HCT116 (cell line): ENCODE results near the gene EARS2. TPM values are rescaled to one million over a fixed set of nuclear protein-coding genes. Genes with fewer than 3 reads are reported as not detected.

Experiments
- ATAC-seq: fragments of 200-7000 bp; cut with Tn5 transposase; 2 replicates; pipeline ENCODE4 v1.9.1; 2020; ENCODE audit warnings: mild to moderate bottlenecking, moderate library complexity
- BruUV-seq: library from RNA; stranded (reverse); fragments of 400-500 nt; replicated peaks from 2 replicates; lab custom pipeline; 2021; lab: Mats Ljungman, UMichigan
- CTCF ChIA-PET: fragments of 300-600 bp; sonication (Branson Sonifier 250); formaldehyde crosslinking; loops from one replicate; lab custom pipeline; 2021; ENCODE audit warnings: antibody characterized with exemption; lab: Charles Lee
- POLR2A ChIA-PET: fragments of 300-600, 350-600 bp; sonication (Branson Sonifier 250); formaldehyde crosslinking; loops from one replicate; lab custom pipeline; 2021; ENCODE audit warnings: antibody characterized with exemption; lab: Charles Lee
- RAD21 ChIA-PET, 2 experiments: fragments of 300-600 bp; sonication (Branson Sonifier 250); formaldehyde crosslinking; loops; one replicate each; lab custom pipeline; 2023; ENCODE audit warnings: low total read pairs in 2 of 2; ENCODE audit not compliant: uncharacterized antibody in 2 of 2, unreplicated experiment in 2 of 2, low non-redundant PET in 1 of 2; lab: Charles Lee
- DNase-seq: peaks from one replicate; pipeline ENCODE4 v3.0.0-alpha.2; 2010; ENCODE audit warnings: low read depth, low spot score
- H2AFZ ChIP-seq: fragments of 200-600 bp; shearing (Covaris generic), sonication (generic); 2 replicates; pipeline ENCODE4 v1.6.1; 2017; ENCODE audit warnings: low read depth, mixed run types, mixed read lengths, antibody characterized with exemption, low read length; ENCODE audit not compliant: poor library complexity, severe bottlenecking
- H3K27ac ChIP-seq: 2 replicates; pipeline ENCODE4 v1.5.1; 2012; ENCODE audit warnings: low read depth, low read length
- H3K27me3 ChIP-seq: fragments of 200-600 bp; sonication (generic); 2 replicates; pipeline ENCODE4 v1.6.1; 2016; ENCODE audit warnings: mixed run types, low read length, mixed read lengths; ENCODE audit not compliant: insufficient read depth
- H3K36me3 ChIP-seq, 2 experiments: fragments of 200-500 bp in 1 of 2; fragments of 200-600 bp in 1 of 2; sonication (Bioruptor generic) in 1 of 2; sonication (generic) in 1 of 2; 2 replicates each; pipeline versions ENCODE4 v1.5.1 to v1.6.1; 2014 to 2016; ENCODE audit warnings: low read length in 2 of 2, inconsistent platforms in 1 of 2, mixed read lengths in 1 of 2, mixed run types in 1 of 2; ENCODE audit not compliant: insufficient read depth in 2 of 2, control insufficient read depth in 1 of 2
- H3K4me1 ChIP-seq, 2 experiments: fragments of 200-600 bp in 1 of 2; sonication (generic) in 1 of 2; 2 replicates each; pipeline versions ENCODE4 v1.5.1 to v1.6.1; 2012 to 2017; ENCODE audit warnings: low read length in 2 of 2, inconsistent platforms in 1 of 2, mild to moderate bottlenecking in 1 of 2, mixed read lengths in 1 of 2, mixed run types in 1 of 2, moderate library complexity in 1 of 2; ENCODE audit not compliant: insufficient read depth in 2 of 2, control insufficient read depth in 1 of 2
- H3K4me2 ChIP-seq: fragments of 200-600 bp; sonication (generic); 2 replicates; pipeline ENCODE4 v1.6.1; 2017; ENCODE audit warnings: mixed run types, low read length, mixed read lengths
- H3K4me3 ChIP-seq, 2 experiments: fragments of 200-600 bp in 1 of 2; sonication (generic) in 1 of 2; replicated peaks in 1 of 2; 2 replicates each; pipeline ENCODE4 v1.5.1; 2011 to 2016; ENCODE audit warnings: low read length in 2 of 2, control low read depth in 1 of 2, low read depth in 1 of 2, mild to moderate bottlenecking in 1 of 2, mixed read lengths in 1 of 2, mixed run types in 1 of 2
- H3K79me2 ChIP-seq: fragments of 200-600 bp; sonication (generic); 2 replicates; pipeline ENCODE4 v1.6.1; 2017; ENCODE audit warnings: mild to moderate bottlenecking, mixed run types, low read length, moderate library complexity, mixed read lengths; ENCODE audit not compliant: insufficient read depth
- H3K9ac ChIP-seq: fragments of 200-600 bp; sonication (generic); 2 replicates; pipeline ENCODE4 v1.6.1; 2016; ENCODE audit warnings: low read length, mixed read lengths
- H3K9me2 ChIP-seq: fragments of 200-600 bp; sonication (generic), shearing (Covaris generic); 2 replicates; pipeline ENCODE4 v1.6.1; 2017; ENCODE audit warnings: mixed run types, mild to moderate bottlenecking, moderate library complexity; ENCODE audit not compliant: insufficient read depth
- H3K9me3 ChIP-seq, 2 experiments: fragments of 200-500 bp in 1 of 2; fragments of 200-600 bp in 1 of 2; sonication (Bioruptor generic) in 1 of 2; sonication (generic) in 1 of 2; 2 replicates each; pipeline ENCODE4 v1.6.1; 2014 to 2017; ENCODE audit warnings: low read length in 2 of 2, mixed read lengths in 2 of 2, inconsistent platforms in 1 of 2, low read depth in 1 of 2, mild to moderate bottlenecking in 1 of 2, mixed run types in 1 of 2, moderate library complexity in 1 of 2; ENCODE audit not compliant: control insufficient read depth in 1 of 2, insufficient read depth in 1 of 2
- H4K20me1 ChIP-seq: fragments of 200-600 bp; sonication (generic), shearing (Covaris generic); 2 replicates; pipeline ENCODE4 v1.6.1; 2017; ENCODE audit warnings: mixed run types, mild to moderate bottlenecking, moderate library complexity; ENCODE audit not compliant: insufficient read depth
- CBX3 ChIP-seq: IDR thresholded peaks from 2 replicates; pipeline ENCODE4 v1.6.1; 2012; ENCODE audit warnings: low read depth
- CEBPB ChIP-seq: IDR thresholded peaks from 2 replicates; pipeline ENCODE4 v1.6.1; 2012; ENCODE audit warnings: low read depth
- CTCF ChIP-seq, 3 experiments: fragments of 200-600 bp in 1 of 3; sonication (generic) in 1 of 3; IDR thresholded peaks in 2 of 3; conservative IDR thresholded peaks in 1 of 3; 2 replicates each; pipeline ENCODE4 v1.5.1; 2012 to 2017; ENCODE audit warnings: low read depth in 2 of 3, low read length in 2 of 3, antibody characterized with exemption in 1 of 3, borderline replicate concordance in 1 of 3, control low read depth in 1 of 3, mild to moderate bottlenecking in 1 of 3, mixed read lengths in 1 of 3, mixed run types in 1 of 3, moderate library complexity in 1 of 3; ENCODE audit not compliant: insufficient read depth in 1 of 3
- EGR1 ChIP-seq: IDR thresholded peaks from 2 replicates; pipeline ENCODE4 v1.6.1; 2012; ENCODE audit warnings: low read depth
- ELF1 ChIP-seq: IDR thresholded peaks from 2 replicates; pipeline ENCODE4 v1.6.1; 2012; ENCODE audit warnings: low read depth, borderline replicate concordance
- EZH2 ChIP-seq: fragments of 200-600 bp; sonication (generic); IDR thresholded peaks from 2 replicates; pipeline ENCODE4 v1.6.1; 2017; ENCODE audit warnings: antibody characterized with exemption, mixed run types
- EZH2phosphoT487 ChIP-seq: fragments of 200-600 bp; IDR thresholded peaks from 2 replicates; pipeline ENCODE4 v1.6.1; 2018; ENCODE audit warnings: antibody characterized with exemption, borderline replicate concordance
- FOSL1 ChIP-seq: IDR thresholded peaks from 2 replicates; pipeline ENCODE4 v1.6.1; 2012; ENCODE audit warnings: low read depth
- MAX ChIP-seq: IDR thresholded peaks from 2 replicates; pipeline ENCODE4 v1.6.1; 2012
- POLR2A ChIP-seq: IDR thresholded peaks from 2 replicates; pipeline ENCODE4 v1.7.0; 2011; ENCODE audit warnings: borderline replicate concordance; ENCODE audit not compliant: insufficient read depth, insufficient read length; ENCODE audit errors: extremely low read depth
- POLR2AphosphoS5 ChIP-seq: IDR thresholded peaks from 2 replicates; pipeline ENCODE4 v1.6.1; 2011; ENCODE audit warnings: mild to moderate bottlenecking, low read depth, low read length, moderate library complexity
- RAD21 ChIP-seq: IDR thresholded peaks from 2 replicates; pipeline ENCODE4 v1.6.1; 2012; ENCODE audit warnings: low read depth, mild to moderate bottlenecking
- TCF7L2 ChIP-seq: IDR thresholded peaks from 2 replicates; pipeline ENCODE4 v1.7.0; 2011; ENCODE audit warnings: borderline replicate concordance, inconsistent platforms; ENCODE audit not compliant: insufficient read depth, insufficient read length; ENCODE audit errors: extremely low read depth
- YY1 ChIP-seq: IDR thresholded peaks from 2 replicates; pipeline ENCODE4 v1.6.1; 2011; ENCODE audit warnings: low read length, low read depth, moderate library complexity, mild to moderate bottlenecking; ENCODE audit not compliant: insufficient replicate concordance; ENCODE audit errors: extremely low read depth
- ZFX ChIP-seq: fragments of 450-650 bp; IDR thresholded peaks from 2 replicates; pipeline ENCODE4 v1.6.1; 2017
- ZNF274 ChIP-seq: fragments of 200-500 bp; sonication (Bioruptor generic); IDR thresholded peaks from 2 replicates; pipeline ENCODE4 v1.6.1; 2014; ENCODE audit warnings: mild to moderate bottlenecking, low read depth, low read length, inconsistent platforms
- intact Hi-C: fragments of 100-400 bp; cut with micrococcal nuclease; formaldehyde crosslinking; loops from 2 replicates; pipeline ENCODE4 v1.10.0; 2022
- total RNA-seq: library from RNA; stranded (reverse); gene quantifications from one replicate; pipeline ENCODE4 v1.2.1, GENCODE V29; 2021; ENCODE audit not compliant: unreplicated experiment
- TF ChIP-seq, protein P1 (sequence below): IDR thresholded peaks from 2 replicates; pipeline ENCODE4 v1.6.1; 2012; ENCODE audit warnings: low read depth

The EARS2 gene
- total RNA-seq, 1 experiment from 2014 or later = 35.6 TPM

DNA sequence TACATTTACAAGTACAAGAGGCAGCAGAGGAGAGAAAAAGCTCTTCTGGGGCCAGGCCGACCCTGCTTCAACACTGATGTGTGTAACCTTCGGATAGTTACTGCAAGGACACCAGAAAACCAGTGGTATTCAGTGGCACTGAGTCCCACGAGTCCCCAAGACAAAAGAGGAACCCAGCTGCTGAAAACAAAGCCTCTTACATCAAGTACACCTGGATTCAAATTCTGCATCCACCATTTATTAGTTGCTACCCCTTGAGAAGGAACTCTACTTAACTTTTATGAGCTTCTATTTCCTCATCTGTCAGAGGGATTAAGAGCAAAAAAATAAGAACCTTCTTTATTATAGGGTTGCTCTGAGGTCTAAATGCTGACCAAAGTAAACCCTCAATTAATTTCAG, 2.6 kb downstream of the EARS2 start:
- BruUV-seq = no TSS peak
- no peak for ATAC-seq
- H3K9me3 ChIP-seq = no peaks in the 10 kb centered on the region
- peaks cover 56% of the 10 kb centered on the region for H3K79me2 ChIP-seq
- no peak overlapping the region for H3K9ac ChIP-seq
- no peak overlapping the region for H3K27ac ChIP-seq
- POLR2A ChIA-PET = no interaction called here
- RAD21 ChIA-PET = no interaction called here
- TF ChIP-seq ELF1 = no peak
- TF ChIP-seq POLR2A = no peak
- TF ChIP-seq CEBPB = no peak
- no peak overlapping the region for H3K4me2 ChIP-seq
- H3K36me3 ChIP-seq = peaks cover 28 to 32% of the 10 kb centered on the region in 2 experiments
- no peak overlapping the region for H2AFZ ChIP-seq
- intact Hi-C loops = loop anchor here (10.0 kb wide), 1 partner anchor 980 kb away; the partner anchor contains the start of gene RBBP6
- no peak for DNase-seq
- H3K27me3 ChIP-seq = no peaks in the 10 kb centered on the region
- peaks cover 9 to 20% of the 10 kb centered on the region in 2 experiments for H3K4me1 ChIP-seq
- no peak overlapping the region for H3K4me3 ChIP-seq
- no peaks in the 10 kb centered on the region for H3K9me2 ChIP-seq
- CTCF ChIA-PET = no interaction called here
- no peaks in the 10 kb centered on the region for H4K20me1 ChIP-seq

GRCh38 chr16:23552161-23552560, 5.0 kb downstream of the EARS2 start:
- intact Hi-C loops = loop anchor here (10.0 kb wide), 1 partner anchor 983 kb away; the partner anchor contains the start of gene RBBP6
- ChIA-PET POLR2A (no interaction called here), CTCF (no interaction called here), RAD21 (no interaction called here)
- Histone ChIP-seq H3K4me2 (no peak overlapping the region), H3K9me2 (no peaks in the 10 kb centered on the region), H2AFZ (no peak overlapping the region), H3K9ac (no peak overlapping the region), H3K27ac (no peak overlapping the region), H3K79me2 (peaks cover 40% of the 10 kb centered on the region), H3K36me3 (peaks cover 34 to 39% of the 10 kb centered on the region in 2 experiments), H3K4me3 (no peak overlapping the region), H4K20me1 (no peaks in the 10 kb centered on the region), H3K9me3 (no peaks in the 10 kb centered on the region), H3K27me3 (no peaks in the 10 kb centered on the region), H3K4me1 (peaks cover 4 to 9% of the 10 kb centered on the region in 2 experiments; a peak in 2 of 4 replicates)
- DNase-seq (no peak), ATAC-seq (no peak)
- BruUV-seq = no TSS peak
- TF ChIP-seq ZNF274 = no peak
- no peak for TF ChIP-seq POLR2AphosphoS5
- TF ChIP-seq RAD21 = no peak
- TF ChIP-seq CTCF (IDR thresholded peaks at IDR 0.05 in 2 of 3, conservative IDR thresholded peaks at IDR 0.05 in 1 of 3; ENCODE audit: borderline replicate concordance in 1 of 3, insufficient read depth in 1 of 3, low read depth in 2 of 3, low read length in 2 of 3) = no peak
- no peak for TF ChIP-seq ZFX
- TF ChIP-seq YY1 = no peak
- TF ChIP-seq TCF7L2 = no peak
- TF ChIP-seq EZH2phosphoT487 = no peak
- TF ChIP-seq EZH2 = no peak
- no peak for TF ChIP-seq MAX
- TF ChIP-seq, protein P1, sequence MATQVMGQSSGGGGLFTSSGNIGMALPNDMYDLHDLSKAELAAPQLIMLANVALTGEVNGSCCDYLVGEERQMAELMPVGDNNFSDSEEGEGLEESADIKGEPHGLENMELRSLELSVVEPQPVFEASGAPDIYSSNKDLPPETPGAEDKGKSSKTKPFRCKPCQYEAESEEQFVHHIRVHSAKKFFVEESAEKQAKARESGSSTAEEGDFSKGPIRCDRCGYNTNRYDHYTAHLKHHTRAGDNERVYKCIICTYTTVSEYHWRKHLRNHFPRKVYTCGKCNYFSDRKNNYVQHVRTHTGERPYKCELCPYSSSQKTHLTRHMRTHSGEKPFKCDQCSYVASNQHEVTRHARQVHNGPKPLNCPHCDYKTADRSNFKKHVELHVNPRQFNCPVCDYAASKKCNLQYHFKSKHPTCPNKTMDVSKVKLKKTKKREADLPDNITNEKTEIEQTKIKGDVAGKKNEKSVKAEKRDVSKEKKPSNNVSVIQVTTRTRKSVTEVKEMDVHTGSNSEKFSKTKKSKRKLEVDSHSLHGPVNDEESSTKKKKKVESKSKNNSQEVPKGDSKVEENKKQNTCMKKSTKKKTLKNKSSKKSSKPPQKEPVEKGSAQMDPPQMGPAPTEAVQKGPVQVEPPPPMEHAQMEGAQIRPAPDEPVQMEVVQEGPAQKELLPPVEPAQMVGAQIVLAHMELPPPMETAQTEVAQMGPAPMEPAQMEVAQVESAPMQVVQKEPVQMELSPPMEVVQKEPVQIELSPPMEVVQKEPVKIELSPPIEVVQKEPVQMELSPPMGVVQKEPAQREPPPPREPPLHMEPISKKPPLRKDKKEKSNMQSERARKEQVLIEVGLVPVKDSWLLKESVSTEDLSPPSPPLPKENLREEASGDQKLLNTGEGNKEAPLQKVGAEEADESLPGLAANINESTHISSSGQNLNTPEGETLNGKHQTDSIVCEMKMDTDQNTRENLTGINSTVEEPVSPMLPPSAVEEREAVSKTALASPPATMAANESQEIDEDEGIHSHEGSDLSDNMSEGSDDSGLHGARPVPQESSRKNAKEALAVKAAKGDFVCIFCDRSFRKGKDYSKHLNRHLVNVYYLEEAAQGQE = no peak
- no peak for TF ChIP-seq EGR1
- TF ChIP-seq FOSL1 = no peak
- TF ChIP-seq CBX3 = no peak
